ES-I3 (cell line): ENCODE data around the gene LRRC15.

Experiments used
- H3K36me3 ChIP-seq: 2 replicates; pipeline ENCODE4 v1.6.1; 2013; ENCODE audit warnings: mild to moderate bottlenecking, low read length, control low read depth, moderate library complexity; ENCODE audit not compliant: insufficient read depth
- H3K4me1 ChIP-seq: 2 replicates; pipeline ENCODE4 v1.6.1; 2013; ENCODE audit warnings: mild to moderate bottlenecking, control low read depth, low read length; ENCODE audit not compliant: insufficient read depth
- H3K9ac ChIP-seq: 2 replicates; pipeline ENCODE4 v1.6.1; 2013; ENCODE audit warnings: low read depth, mild to moderate bottlenecking, low read length, moderate library complexity
- H3K9me3 ChIP-seq: 2 replicates; pipeline ENCODE4 v1.6.1; 2013; ENCODE audit warnings: mild to moderate bottlenecking, low read length, moderate library complexity; ENCODE audit not compliant: control insufficient read depth, insufficient read depth

Gene LRRC15

GRCh38 chr3:194364314-194364651 is 5.3 kb downstream of the LRRC15 start:
- Histone ChIP-seq H3K9me3 (no peaks in the 10 kb centered on the region), H3K9ac (no peak overlapping the region), H3K4me1 (peaks cover 5% of the 10 kb centered on the region)

GRCh38 chr3:194360568-194360967 is 9.0 kb downstream of the LRRC15 start:
- H3K36me3 ChIP-seq: no peaks in the 10 kb centered on the region
- H3K4me1 ChIP-seq: no peaks in the 10 kb centered on the region; the same call in 1 of the 2 replicates
- no peak overlapping the region for H3K9ac ChIP-seq
- no peaks in the 10 kb centered on the region for H3K9me3 ChIP-seq

More at GRCh38 chr3:194364314-194364651, 5.3 kb downstream of the LRRC15 start:
- H3K36me3 ChIP-seq: no peaks in the 10 kb centered on the region

GRCh38 chr3:194357681-194358080 is 11.9 kb downstream of the LRRC15 start:
- Histone ChIP-seq H3K9me3 (no peaks in the 10 kb centered on the region), H3K36me3 (no peaks in the 10 kb centered on the region), H3K4me1 (no peaks in the 10 kb centered on the region), H3K9ac (no peak overlapping the region)

- no peaks in the 10 kb centered on the region for H3K4me1 ChIP-seq
- no peaks in the 10 kb centered on the region for H3K36me3 ChIP-seq
- no peaks in the 10 kb centered on the region for H3K9me3 ChIP-seq
- H3K9ac ChIP-seq: no peak overlapping the region
Observed at GRCh38 chr3:194355379-194355778, 14.2 kb downstream of the LRRC15 start.

- Histone ChIP-seq H3K36me3 (no peaks in the 10 kb centered on the region), H3K9ac (no peak overlapping the region), H3K9me3 (no peaks in the 10 kb centered on the region), H3K4me1 (no peaks in the 10 kb centered on the region)
Observed at GRCh38 chr3:194354315-194354714, 15.2 kb downstream of the LRRC15 start.

- H3K4me1 ChIP-seq: no peaks in the 10 kb centered on the region
- no peak overlapping the region for H3K9ac ChIP-seq
- no peaks in the 10 kb centered on the region for H3K36me3 ChIP-seq
- H3K9me3 ChIP-seq: no peaks in the 10 kb centered on the region
Observed at GRCh38 chr3:194352667-194353246, 16.8 kb downstream of the LRRC15 start.

- Histone ChIP-seq H3K36me3 (no peaks in the 10 kb centered on the region), H3K9me3 (no peaks in the 10 kb centered on the region), H3K4me1 (no peaks in the 10 kb centered on the region), H3K9ac (no peak overlapping the region)
Observed at GRCh38 chr3:194351952-194352536, 17.5 kb downstream of the LRRC15 start.

- H3K36me3 ChIP-seq: no peaks in the 10 kb centered on the region
- H3K9me3 ChIP-seq: no peaks in the 10 kb centered on the region
- H3K4me1 ChIP-seq: no peaks in the 10 kb centered on the region
- H3K9ac ChIP-seq: no peak within 1 kb of the TSS
Observed at GRCh38 chr3:194351080-194351672, 18.4 kb downstream of the LRRC15 start, which contains the start of gene CPN2. CPN2 (minus strand) TSS chr3:194351328; CDS start chr3:194342702, 8,626 bp downstream.

- Histone ChIP-seq H3K4me1 (no peaks in the 10 kb centered on the region), H3K9me3 (no peaks in the 10 kb centered on the region), H3K36me3 (no peaks in the 10 kb centered on the region), H3K9ac (no peak overlapping the region)
Observed at GRCh38 chr3:194350726-194351071, 18.8 kb downstream of the LRRC15 start.

- H3K9ac ChIP-seq: no peak overlapping the region
- no peaks in the 10 kb centered on the region for H3K9me3 ChIP-seq
- H3K36me3 ChIP-seq: no peaks in the 10 kb centered on the region
- H3K4me1 ChIP-seq: no peaks in the 10 kb centered on the region; the same call in 1 of the 2 replicates
Observed at GRCh38 chr3:194348354-194348753, 21.2 kb downstream of the LRRC15 start.

- H3K4me1 ChIP-seq: no peaks in the 10 kb centered on the region; the same call in 1 of the 2 replicates
- no peaks in the 10 kb centered on the region for H3K36me3 ChIP-seq
- no peak overlapping the region for H3K9ac ChIP-seq
- H3K9me3 ChIP-seq: no peaks in the 10 kb centered on the region
Observed at GRCh38 chr3:194346621-194347020, 22.9 kb downstream of the LRRC15 start.

GRCh38 chr3:194346035-194346434 is 23.5 kb downstream of the LRRC15 start:
- no peak overlapping the region for H3K9ac ChIP-seq
- H3K9me3 ChIP-seq: no peaks in the 10 kb centered on the region
- no peaks in the 10 kb centered on the region for H3K36me3 ChIP-seq
- H3K4me1 ChIP-seq: peaks cover 3% of the 10 kb centered on the region; the same call in 1 of the 2 replicates

GRCh38 chr3:194344012-194344411 is 25.5 kb downstream of the LRRC15 start:
- H3K36me3 ChIP-seq: no peaks in the 10 kb centered on the region
- no peaks in the 10 kb centered on the region for H3K9me3 ChIP-seq
- peaks cover 19% of the 10 kb centered on the region for H3K4me1 ChIP-seq
- no peak overlapping the region for H3K9ac ChIP-seq

GRCh38 chr3:194343561-194343893 is 26.0 kb downstream of the LRRC15 start:
- Histone ChIP-seq H3K4me1 (peaks cover 19% of the 10 kb centered on the region), H3K36me3 (no peaks in the 10 kb centered on the region), H3K9me3 (no peaks in the 10 kb centered on the region), H3K9ac (no peak overlapping the region)

GRCh38 chr3:194342861-194343560 is 26.5 kb downstream of the LRRC15 start:
- H3K36me3 ChIP-seq: no peaks in the 10 kb centered on the region
- no peak overlapping the region for H3K9ac ChIP-seq
- H3K9me3 ChIP-seq: no peaks in the 10 kb centered on the region
- peaks cover 19% of the 10 kb centered on the region for H3K4me1 ChIP-seq
